ENCODE data around the gene PI3.

Gene PI3

GRCh38 chr20:45189067-45189609, 14.4 kb downstream of the PI3 start:
- H3K27ac ChIP-seq: no peak overlapping the region
- TF ChIP-seq CTCF (conservative IDR thresholded peaks at IDR 0.05) (no peak), ZFX (IDR thresholded peaks at IDR 0.05) (no peak)

- TF ChIP-seq CTCF (conservative IDR thresholded peaks at IDR 0.05) (no peak), ZFX (IDR thresholded peaks at IDR 0.05) (no peak)
- no peak overlapping the region for H3K27ac ChIP-seq
Measured at GRCh38 chr20:45189861-45190260, 15.2 kb downstream of the PI3 start.

- TF ChIP-seq CTCF (conservative IDR thresholded peaks at IDR 0.05): no peak
- TF ChIP-seq ZFX (IDR thresholded peaks at IDR 0.05): no peak
- no peak overlapping the region for H3K27ac ChIP-seq
Measured at GRCh38 chr20:45191926-45192325, 17.2 kb downstream of the PI3 start.

GRCh38 chr20:45193331-45193730, 18.6 kb downstream of the PI3 start:
- no peak overlapping the region for H3K27ac ChIP-seq
- no peak for TF ChIP-seq ZFX (IDR thresholded peaks at IDR 0.05)
- TF ChIP-seq CTCF (conservative IDR thresholded peaks at IDR 0.05): no peak

GRCh38 chr20:45206725-45207124, 32.0 kb downstream of the PI3 start, which contains the start of gene SEMG1:
Gene SEMG1 (plus strand): TSS chr20:45207033. CDS start chr20:45207054, 21 bp downstream.
- no peak within 1 kb of the TSS for H3K27ac ChIP-seq
- TF ChIP-seq ZFX (IDR thresholded peaks at IDR 0.05) (no peak), CTCF (conservative IDR thresholded peaks at IDR 0.05) (no peak)

GRCh38 chr20:45209924-45210323, 35.2 kb downstream of the PI3 start:
- H3K27ac ChIP-seq: no peak overlapping the region

More at GRCh38 chr20:45209924-45210323, 35.2 kb downstream of the PI3 start:
- TF ChIP-seq CTCF (conservative IDR thresholded peaks at IDR 0.05) (no peak), ZFX (IDR thresholded peaks at IDR 0.05) (no peak)

Measured in C4-2B (cell line).